ENCODE data around the gene AACS.

GRCh38 chr12:125092108-125092871 is 27.1 kb downstream of the AACS start:
- TF ChIP-seq CTCF (IDR thresholded peaks at IDR 0.05) (no peak), POLR2A (IDR thresholded peaks at IDR 0.05) (no peak)

Data from body of pancreas (tissue), 4 donors.